Neural crest cell (in vitro differentiated cells): ENCODE data around the gene POLR3A. TPM values are rescaled to one million over a fixed set of nuclear protein-coding genes. Genes with fewer than 3 reads are reported as not detected.
"Not testable (repeated sequence)": the region's sequence is repeated elsewhere in the genome, so short reads cannot be mapped to it uniquely, and the experiment has no call there.

ENCODE experiments used
- DNase-seq: peaks from one replicate; pipeline ENCODE4 v3.0.0; 2021; ENCODE audit warnings: low read depth, mixed read lengths, low spot score
- H3K27ac Mint-ChIP-seq: one replicate; pipeline ENCODE4 v1.8.0; 2021; ENCODE audit warnings: mild to moderate bottlenecking, mixed read lengths; ENCODE audit not compliant: unreplicated experiment
- H3K27me3 Mint-ChIP-seq: 2 replicates; pipeline ENCODE4 v1.8.0; 2021; ENCODE audit warnings: low read depth, mild to moderate bottlenecking, mixed read lengths
- H3K36me3 Mint-ChIP-seq: 2 replicates; pipeline ENCODE4 v1.8.0; 2021; ENCODE audit warnings: low read depth, mild to moderate bottlenecking, mixed read lengths
- H3K4me1 Mint-ChIP-seq: 2 replicates; pipeline ENCODE4 v1.8.0; 2021; ENCODE audit warnings: mixed read lengths
- H3K4me3 Mint-ChIP-seq: one replicate; pipeline ENCODE4 v1.8.0; 2021; ENCODE audit warnings: mild to moderate bottlenecking, mixed read lengths
- H3K9me3 Mint-ChIP-seq: 2 replicates; pipeline ENCODE4 v1.8.0; 2021; ENCODE audit warnings: mixed read lengths
- CTCF ChIP-seq: fragments of 200-600 bp; sonication (generic); conservative IDR thresholded peaks from 2 replicates; pipeline ENCODE4 v1.5.0; 2021; ENCODE audit warnings: antibody characterized with exemption, mild to moderate bottlenecking
- long read RNA-seq: library from polyadenylated mRNA; unstranded; transcript quantifications from one replicate; pipeline ENCODE4 v2.0.0, GENCODE V29; 2020
- total RNA-seq: library from RNA; stranded (reverse); gene quantifications from 2 replicates; pipeline ENCODE4 v1.2.1, GENCODE V29; 2021

POLR3A gene
- 28.9 and 31.4 TPM in 2 replicates for total RNA-seq
- long read RNA-seq, full-length matches to known transcripts = 2 of 44 reads
- long read RNA-seq, partial matches to known transcripts = 38 of 44 reads
- long read RNA-seq, other reads (novel, unspliced or antisense) = 4 of 44 reads

DNA sequence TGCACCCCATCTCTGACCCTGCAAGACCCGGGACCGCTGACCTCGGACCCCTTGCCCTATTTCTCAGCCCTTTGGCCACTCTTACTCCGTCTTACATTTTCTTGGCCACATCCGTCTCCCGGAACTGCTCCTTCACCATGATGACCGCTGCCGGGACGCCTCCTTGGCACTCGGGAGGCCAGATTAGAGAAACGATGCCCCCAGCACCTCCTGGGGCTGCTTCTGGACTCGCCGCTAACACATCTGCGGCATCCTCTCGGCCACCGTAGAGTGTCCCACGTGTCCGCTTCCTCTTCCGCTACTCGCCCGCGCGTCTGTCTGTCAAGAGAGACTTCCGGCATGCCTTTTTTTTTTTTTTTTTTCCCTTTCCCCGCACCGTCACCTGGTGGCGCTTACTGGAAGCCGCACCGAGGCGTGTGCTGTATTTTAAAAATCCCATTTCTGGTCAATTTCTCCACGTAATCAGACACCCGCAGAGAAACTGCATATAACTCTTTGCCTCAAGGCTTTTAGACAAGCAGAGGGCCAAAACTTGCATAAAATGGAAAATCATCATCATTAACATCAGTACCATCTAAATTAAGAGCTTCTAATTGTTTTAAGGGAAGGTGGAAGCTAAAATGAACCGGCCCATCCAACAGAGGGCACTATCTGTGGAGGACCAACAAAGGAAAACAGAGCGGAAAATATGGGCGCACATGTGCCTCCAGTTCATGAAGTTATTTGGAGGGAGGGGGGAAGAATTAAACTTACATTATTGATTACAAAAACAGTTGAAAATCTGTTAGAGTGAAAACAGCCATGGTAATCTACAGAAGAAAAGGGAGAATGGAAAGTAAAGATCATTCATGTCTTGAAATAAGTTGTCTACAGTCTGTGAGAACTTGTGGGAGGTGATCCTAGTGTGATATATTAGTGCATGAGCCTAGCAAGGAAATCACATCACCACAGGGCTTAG, at the start of gene POLR3A:
POLR3A (minus strand) TSS at position 247 of the 958 bp plus-strand sequence; CDS start at position 139, 108 bp downstream.
- TF ChIP-seq CTCF = peak; percentile 80
- peak within 1 kb of the TSS; percentile 95 for H3K27ac Mint-ChIP-seq
- H3K36me3 Mint-ChIP-seq = peaks cover 10% of the 10 kb centered on the region
- H3K4me1 Mint-ChIP-seq = peaks cover 23% of the 10 kb centered on the region
- H3K4me3 Mint-ChIP-seq = peak within 1 kb of the TSS; percentile 99
- no peaks in the 10 kb centered on the region for H3K9me3 Mint-ChIP-seq
- no peaks in the 10 kb centered on the region for H3K27me3 Mint-ChIP-seq
- peak; percentile 91 for DNase-seq

GRCh38 chr10:78078539-78079330, 49.4 kb upstream of the POLR3A start:
- Mint-ChIP-seq H3K36me3 (peaks cover 4% of the 10 kb centered on the region), H3K27me3 (no peaks in the 10 kb centered on the region), H3K4me3 (no peak overlapping the region), H3K9me3 (peaks cover 5% of the 10 kb centered on the region), H3K27ac (no peak overlapping the region), H3K4me1 (peaks cover 3% of the 10 kb centered on the region)
- no peak for DNase-seq
- TF ChIP-seq CTCF = no peak

DNA sequence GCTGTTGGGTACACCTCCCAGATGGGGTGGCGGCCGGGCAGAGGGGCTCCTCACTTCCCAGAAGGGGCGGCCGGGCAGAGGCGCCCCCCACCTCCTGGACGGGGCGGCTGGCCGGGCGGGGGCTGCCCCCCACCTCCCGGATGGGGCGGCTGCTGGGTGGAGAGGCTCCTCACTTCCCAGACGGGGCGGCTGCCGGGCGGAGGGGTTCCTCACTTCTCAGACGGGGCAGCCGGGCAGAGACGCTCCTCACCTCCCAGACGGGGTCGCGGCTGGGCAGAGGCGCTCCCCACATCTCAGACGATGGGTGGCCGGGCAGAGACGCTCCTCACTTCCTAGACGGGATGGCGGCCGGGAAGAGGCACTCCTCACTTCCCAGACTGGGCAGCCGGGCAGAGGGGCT, 46.5 kb upstream of the POLR3A start:
- not testable (repeated sequence) for H3K9me3 Mint-ChIP-seq, H3K36me3 Mint-ChIP-seq, H3K4me1 Mint-ChIP-seq, DNase-seq, H3K27me3 Mint-ChIP-seq, H3K27ac Mint-ChIP-seq, H3K4me3 Mint-ChIP-seq

DNA sequence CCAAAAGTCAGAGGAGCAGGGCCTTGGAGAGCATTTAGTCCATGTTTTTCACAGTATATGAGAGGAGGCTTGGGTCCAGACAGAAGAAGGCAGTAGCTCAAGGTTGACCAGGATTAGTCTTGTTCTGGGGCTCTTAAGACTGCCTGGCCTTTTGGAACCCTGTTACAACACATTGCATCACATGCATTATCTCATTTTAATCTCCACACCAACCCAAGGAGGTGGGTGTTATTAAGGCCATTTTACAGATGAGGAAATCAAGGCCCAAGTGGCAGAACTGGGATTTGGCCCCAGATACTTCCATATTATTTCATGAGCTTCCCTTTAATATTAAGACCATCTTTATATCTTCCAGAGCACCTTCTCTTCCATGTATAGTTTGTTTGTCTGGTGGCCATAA, 43.2 kb upstream of the POLR3A start:
- Mint-ChIP-seq H3K27me3 (no peaks in the 10 kb centered on the region), H3K36me3 (peaks cover 4% of the 10 kb centered on the region), H3K4me1 (peaks cover 4% of the 10 kb centered on the region), H3K27ac (no peak overlapping the region), H3K9me3 (peaks cover 5% of the 10 kb centered on the region), H3K4me3 (no peak overlapping the region)
- TF ChIP-seq CTCF = no peak
- DNase-seq = no peak

- TF ChIP-seq CTCF = no peak
- peaks cover 5% of the 10 kb centered on the region for H3K9me3 Mint-ChIP-seq
- peaks cover 9% of the 10 kb centered on the region for H3K4me1 Mint-ChIP-seq
- no peak for DNase-seq
- no peaks in the 10 kb centered on the region for H3K27me3 Mint-ChIP-seq
- peaks cover 4% of the 10 kb centered on the region for H3K36me3 Mint-ChIP-seq
- H3K27ac Mint-ChIP-seq = no peak overlapping the region
- no peak overlapping the region for H3K4me3 Mint-ChIP-seq
Observed at GRCh38 chr10:78071857-78072179, 42.5 kb upstream of the POLR3A start.
